GM13977 (cell line): Measurements from ENCODE around the gene KIF26A.
A peak's percentile ranks its signal among the peaks of the same experiment; 100 is the strongest.

Experiments used
- DNase-seq: peaks from one replicate; pipeline ENCODE4 v3.0.0; 2012; ENCODE audit warnings: low spot score
- in situ Hi-C: fragments of 300-500 bp; cut with MboI; formaldehyde crosslinking; loops from one replicate; pipeline ENCODE4 v1.12.0; 2022; ENCODE audit warnings: low sequenced_read_pairs, low pct_unique_long_range_greater_than_20kb, mixed read lengths, inconsistent platforms; ENCODE audit not compliant: unreplicated experiment
- TF ChIP-seq, protein P1 (sequence below): IDR thresholded peaks from 2 replicates; pipeline ENCODE4 v1.5.1; 2012; ENCODE audit warnings: mild to moderate bottlenecking, control low read depth; ENCODE audit not compliant: insufficient read depth; ENCODE audit errors: extremely low read depth, missing control alignments

KIF26A gene

DNA sequence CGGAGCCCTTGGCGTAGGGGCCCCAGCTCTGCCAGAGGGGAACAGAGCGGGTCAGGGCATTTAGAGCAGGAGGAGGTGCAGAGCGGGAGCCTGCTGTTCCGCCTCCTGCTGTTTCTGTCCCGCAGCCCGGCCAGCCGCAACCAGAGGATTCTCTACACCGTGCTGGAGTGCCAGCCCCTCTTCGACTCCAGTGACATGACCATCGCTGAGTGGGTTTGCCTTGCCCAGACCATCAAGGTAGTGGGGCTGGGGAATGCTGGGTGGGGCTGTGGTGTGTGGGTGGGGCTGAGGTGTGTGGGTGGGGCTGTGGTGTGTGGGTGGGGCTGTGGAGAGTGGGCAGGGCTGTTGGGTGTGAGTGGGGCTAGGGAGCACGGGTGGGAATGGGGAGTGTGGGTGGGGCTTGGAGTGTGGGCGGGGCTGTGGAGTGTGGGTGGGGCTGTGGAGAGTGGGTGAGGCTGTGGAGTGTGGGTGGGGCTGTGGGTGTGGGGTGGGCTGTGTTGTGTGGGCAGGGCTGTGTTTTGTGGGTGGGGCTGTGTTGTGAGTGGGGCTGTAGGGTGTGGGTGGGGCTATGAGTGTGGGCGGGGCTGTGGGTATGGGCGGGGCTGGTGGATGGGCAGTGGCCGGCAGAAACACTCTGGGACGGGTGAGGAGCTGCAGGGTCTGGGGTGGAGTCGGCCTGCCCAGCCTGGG is 44.9 kb upstream of the KIF26A start:
- TF ChIP-seq, protein P1, sequence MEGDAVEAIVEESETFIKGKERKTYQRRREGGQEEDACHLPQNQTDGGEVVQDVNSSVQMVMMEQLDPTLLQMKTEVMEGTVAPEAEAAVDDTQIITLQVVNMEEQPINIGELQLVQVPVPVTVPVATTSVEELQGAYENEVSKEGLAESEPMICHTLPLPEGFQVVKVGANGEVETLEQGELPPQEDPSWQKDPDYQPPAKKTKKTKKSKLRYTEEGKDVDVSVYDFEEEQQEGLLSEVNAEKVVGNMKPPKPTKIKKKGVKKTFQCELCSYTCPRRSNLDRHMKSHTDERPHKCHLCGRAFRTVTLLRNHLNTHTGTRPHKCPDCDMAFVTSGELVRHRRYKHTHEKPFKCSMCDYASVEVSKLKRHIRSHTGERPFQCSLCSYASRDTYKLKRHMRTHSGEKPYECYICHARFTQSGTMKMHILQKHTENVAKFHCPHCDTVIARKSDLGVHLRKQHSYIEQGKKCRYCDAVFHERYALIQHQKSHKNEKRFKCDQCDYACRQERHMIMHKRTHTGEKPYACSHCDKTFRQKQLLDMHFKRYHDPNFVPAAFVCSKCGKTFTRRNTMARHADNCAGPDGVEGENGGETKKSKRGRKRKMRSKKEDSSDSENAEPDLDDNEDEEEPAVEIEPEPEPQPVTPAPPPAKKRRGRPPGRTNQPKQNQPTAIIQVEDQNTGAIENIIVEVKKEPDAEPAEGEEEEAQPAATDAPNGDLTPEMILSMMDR: no peak
- in situ Hi-C loops: no loop called here
- no peak for DNase-seq

DNA sequence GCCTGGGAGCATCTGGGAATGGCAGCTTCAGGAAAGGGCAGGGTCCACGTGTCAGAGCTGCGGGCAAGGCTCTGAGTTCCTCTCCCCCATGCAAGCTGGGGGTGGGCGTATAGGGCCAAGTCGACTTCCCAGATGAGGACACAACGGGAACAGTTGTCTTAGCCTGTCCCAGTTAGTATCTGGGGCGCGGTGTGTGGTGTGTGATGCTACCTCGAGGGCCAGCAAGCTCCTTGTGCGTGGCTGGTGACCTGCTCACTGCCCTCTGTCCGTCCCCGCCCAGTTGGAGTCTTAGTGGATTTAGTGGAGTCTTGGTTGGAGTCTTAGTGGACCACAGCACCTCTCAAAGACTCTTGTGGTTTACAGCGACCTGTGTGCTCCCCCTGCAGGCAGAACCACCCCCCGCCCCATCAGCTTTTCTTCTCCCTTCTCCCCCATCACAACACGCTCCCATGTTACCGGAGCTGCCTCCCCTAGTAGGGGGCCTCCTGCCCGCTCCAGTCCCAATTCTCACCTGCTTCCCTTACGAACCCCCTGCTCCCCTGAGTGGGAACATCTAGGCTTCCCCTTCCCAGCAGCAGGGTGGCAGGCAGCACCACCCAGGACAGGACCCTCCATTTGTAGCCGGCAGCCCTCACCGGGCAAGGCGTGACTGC is 44.2 kb upstream of the KIF26A start:
- DNase-seq: no peak
- in situ Hi-C loops: no loop called here
- TF ChIP-seq, protein P1: peak; percentile 16

DNA sequence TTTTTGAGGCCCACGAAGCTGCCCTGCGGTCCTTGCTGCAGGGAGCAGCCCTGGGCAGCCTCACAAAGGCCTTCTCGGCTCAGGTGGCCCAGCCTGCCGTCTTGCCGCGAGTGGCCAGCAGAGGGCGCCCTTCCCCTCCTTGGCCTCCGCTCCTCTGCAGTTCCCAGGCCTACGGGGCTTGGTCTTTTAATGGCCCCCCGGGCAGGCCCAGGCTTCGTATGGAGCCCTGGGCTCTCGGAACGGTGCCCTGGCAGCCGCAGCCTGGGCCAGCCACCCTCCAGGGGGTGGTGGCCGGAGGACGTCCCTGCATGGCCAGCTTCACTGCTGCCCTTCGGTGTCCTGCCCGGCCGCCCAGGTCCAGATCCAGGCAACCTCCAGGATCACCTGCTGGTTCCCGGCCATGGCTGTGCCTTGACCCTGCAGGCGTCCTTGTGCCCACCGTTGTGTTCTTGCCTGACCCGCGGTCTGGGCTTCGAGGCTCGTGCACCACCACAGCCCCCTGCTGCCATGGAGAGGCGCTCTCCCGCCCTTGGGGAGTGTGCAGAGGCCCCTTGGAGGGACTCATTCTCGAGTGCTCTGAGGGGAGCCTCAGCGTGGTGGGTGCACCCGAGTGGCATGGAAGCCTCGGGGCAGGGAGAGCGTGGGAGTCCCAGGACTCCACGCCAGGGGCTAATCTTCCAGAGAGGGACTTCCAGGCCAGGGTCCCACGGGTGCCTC is 43.5 kb upstream of the KIF26A start:
- DNase-seq: peak; percentile 92
- in situ Hi-C loops: no loop called here
- TF ChIP-seq, protein P1: peak; percentile 97

DNA sequence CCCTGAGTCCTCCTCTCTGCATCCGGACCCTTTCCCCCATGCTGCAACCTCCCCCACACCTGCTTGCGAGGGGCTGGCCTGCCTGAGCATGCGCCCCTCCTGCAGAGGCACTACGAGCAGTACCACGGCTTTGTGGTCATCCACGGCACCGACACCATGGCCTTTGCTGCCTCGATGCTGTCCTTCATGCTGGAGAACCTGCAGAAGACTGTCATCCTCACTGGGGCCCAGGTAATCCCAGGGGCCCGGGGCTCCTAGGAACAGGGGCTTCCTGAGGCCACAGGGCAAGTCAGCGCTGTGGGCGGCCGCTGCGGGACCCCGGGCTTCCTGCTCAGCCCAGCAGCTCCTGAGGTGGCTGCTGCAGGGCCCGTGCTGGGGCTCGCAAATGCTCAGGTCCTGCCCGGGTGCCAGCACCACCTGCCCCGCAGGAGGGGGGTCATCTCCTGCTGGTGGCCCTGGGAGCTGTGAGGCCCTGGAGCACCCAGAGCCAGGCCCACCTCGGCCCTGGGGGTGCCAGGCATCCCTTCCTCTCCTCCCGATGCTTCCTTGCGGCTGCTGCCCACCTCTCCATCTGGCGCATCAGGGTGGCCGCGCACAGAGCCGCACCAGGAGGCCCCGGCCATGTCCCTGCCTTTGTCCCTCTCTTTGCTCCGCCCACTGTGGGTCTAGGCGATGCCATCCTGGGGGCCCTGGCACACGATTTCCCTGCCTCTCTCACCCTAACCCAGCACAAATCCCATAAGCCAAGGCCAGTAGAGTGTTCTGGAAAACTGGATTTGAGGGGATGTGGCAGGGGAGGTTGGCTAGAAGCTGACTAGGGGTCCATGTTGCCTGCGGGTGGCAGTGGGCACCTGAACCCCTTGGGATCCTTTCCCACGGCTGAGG is 42.7 kb upstream of the KIF26A start:
- TF ChIP-seq, protein P1: no peak
- in situ Hi-C loops: no loop called here
- no peak for DNase-seq

DNA sequence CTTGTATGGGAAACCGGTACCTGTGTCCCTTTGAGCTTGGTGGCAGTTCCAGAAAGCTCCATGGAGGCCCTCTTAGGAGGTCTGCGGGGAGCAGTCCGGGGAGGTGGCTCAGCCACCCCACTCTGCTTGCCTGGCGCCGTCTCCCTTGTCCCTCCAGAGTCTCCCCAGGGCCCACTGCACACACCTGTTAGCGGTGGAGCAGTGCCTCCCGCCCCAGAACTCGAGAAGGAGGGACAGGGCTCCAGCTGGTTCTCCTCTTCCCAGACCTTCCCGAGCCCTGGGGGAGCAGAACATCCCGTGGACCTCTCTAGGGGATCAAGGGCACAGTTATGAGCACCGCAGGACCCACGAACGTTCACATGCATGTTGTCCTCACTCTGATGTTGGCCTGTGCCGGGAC is 42.1 kb upstream of the KIF26A start:
- in situ Hi-C loops: no loop called here
- TF ChIP-seq, protein P1: no peak
- no peak for DNase-seq
